NCI-H1436 (cell line): ENCODE results near the gene DMTF1.
"Not testable (repeated sequence)": the region's sequence is repeated elsewhere in the genome, so short reads cannot be mapped to it uniquely, and the experiment has no call there.

Experiments used
- DNase-seq: peaks from one replicate; lab custom pipeline; 2025; lab: John Stamatoyannopoulos, UW

DMTF1 gene

GRCh38 chr7:87223666-87224065 is 71.4 kb downstream of the DMTF1 start:
- no peak for DNase-seq

- no peak for DNase-seq
These were observed 73.4 kb downstream of the DMTF1 start for GRCh38 chr7:87225696-87226095.

GRCh38 chr7:87226495-87226894 is 74.2 kb downstream of the DMTF1 start:
- no peak for DNase-seq

- no peak for DNase-seq
These were observed 79.0 kb downstream of the DMTF1 start for GRCh38 chr7:87231258-87231657.

GRCh38 chr7:87231711-87232110 is 79.5 kb downstream of the DMTF1 start:
- no peak for DNase-seq

- DNase-seq: no peak
These were observed 82.7 kb downstream of the DMTF1 start for GRCh38 chr7:87234949-87235348.

GRCh38 chr7:87238464-87239051 is 86.3 kb downstream of the DMTF1 start:
- DNase-seq: not testable (repeated sequence)

- DNase-seq: not testable (repeated sequence)
These were observed 93.4 kb downstream of the DMTF1 start for GRCh38 chr7:87245671-87246070.
